Measurements from ENCODE around the gene CADPS. TPM values are rescaled to one million over a fixed set of nuclear protein-coding genes. Genes with fewer than 3 reads are reported as not detected.

The CADPS gene
- total and polyA plus RNA-seq, 2 of the 4 experiments (the other 2 are of a cell fraction) = not detected

GRCh38 chr3:62475306-62475705 is 399.9 kb downstream of the CADPS start:
- H2BK20ac ChIP-seq (ENCODE audit: low read depth, low read length) = no peak overlapping the region
- no peaks in the 10 kb centered on the region for H3K27me3 ChIP-seq (ENCODE audit: control insufficient read depth, insufficient read depth, low read length)
- no peak overlapping the region for H3K4me2 ChIP-seq (ENCODE audit: low read depth, low read length)
- H4K20me1 ChIP-seq (ENCODE audit: insufficient read depth, low read length) = no peaks in the 10 kb centered on the region
- H3K9ac ChIP-seq (ENCODE audit: low read depth, low read length) = no peak overlapping the region
- ATAC-seq (ENCODE audit: low read depth) (no peak), DNase-seq (no peak)
- intact Hi-C loops (cut with micrococcal nuclease) = no loop called here
- H3K56ac ChIP-seq (ENCODE audit: extremely low read depth, insufficient read depth, low read length) = no peak overlapping the region
- H3K9me3 ChIP-seq (ENCODE audit: control insufficient read depth, insufficient read depth, low read length) = no peaks in the 10 kb centered on the region
- ChIA-PET POLR2A (ENCODE audit: unreplicated experiment) (no interaction called here), CTCF (no interaction called here)
- in situ Hi-C loops (cut with MboI; ENCODE audit: low sequenced_read_pairs) = no loop called here
- H3K14ac ChIP-seq (replicated peaks; ENCODE audit: low read depth, low read length) = no peak overlapping the region
- H4K5ac ChIP-seq (ENCODE audit: low read depth, low read length) = no peak overlapping the region
- H2AK5ac ChIP-seq (ENCODE audit: low read depth, low read length) = no peak overlapping the region
- H4K91ac ChIP-seq (ENCODE audit: insufficient read depth, low read depth, low read length) = no peak overlapping the region
- no peak overlapping the region for H3K4ac ChIP-seq (ENCODE audit: low read depth, low read length)
- BruUV-seq (replicated peaks) = no TSS peak
- TF ChIP-seq CTCF (conservative IDR thresholded peaks at IDR 0.05; ENCODE audit: low read depth, low read length) (no peak), USF2 (IDR thresholded peaks at IDR 0.05; ENCODE audit: low read depth, low read length) (no peak), FOS (IDR thresholded peaks at IDR 0.05; ENCODE audit: low read depth, low read length) (no peak), BHLHE40 (IDR thresholded peaks at IDR 0.05; ENCODE audit: low read depth, low read length) (no peak), CEBPB (IDR thresholded peaks at IDR 0.05; ENCODE audit: low read depth, low read length) (no peak), RCOR1 (IDR thresholded peaks at IDR 0.05; ENCODE audit: insufficient replicate concordance, low read length) (no peak), MXI1 (IDR thresholded peaks at IDR 0.05; ENCODE audit: borderline replicate concordance, low read depth, low read length) (no peak), POLR2A (IDR thresholded peaks at IDR 0.05; ENCODE audit: low read depth, low read length) (no peak), SMC3 (IDR thresholded peaks at IDR 0.05; ENCODE audit: low read depth, low read length) (no peak), ELK1 (IDR thresholded peaks at IDR 0.05; ENCODE audit: borderline replicate concordance, low read depth, low read length) (no peak), RAD21 (IDR thresholded peaks at IDR 0.05; ENCODE audit: low read length) (no peak), MAFK (IDR thresholded peaks at IDR 0.05; ENCODE audit: low read depth, low read length) (no peak), CHD1 (IDR thresholded peaks at IDR 0.05; ENCODE audit: low read depth, low read length) (no peak), NFE2L2 (IDR thresholded peaks at IDR 0.05; ENCODE audit: low read depth, low read length) (no peak), MAZ (IDR thresholded peaks at IDR 0.05; ENCODE audit: borderline replicate concordance, low read depth, low read length) (no peak), RFX5 (IDR thresholded peaks at IDR 0.05; ENCODE audit: low read depth, low read length) (no peak)
- dilution Hi-C loops (cut with HindIII; ENCODE audit: low sequenced_read_pairs, unreplicated experiment) = no loop called here
- no peak overlapping the region for H3K23ac ChIP-seq (ENCODE audit: low read depth, low read length)
- no peaks in the 10 kb centered on the region for H3K4me1 ChIP-seq (ENCODE audit: control insufficient read depth, insufficient read depth, low read length)
- no peaks in the 10 kb centered on the region for H3K9me1 ChIP-seq (ENCODE audit: insufficient read depth, low read length)
- no peaks in the 10 kb centered on the region for H3K36me3 ChIP-seq (ENCODE audit: control insufficient read depth, insufficient read depth, low read length)
- H3K4me3 ChIP-seq (ENCODE audit: insufficient read depth, low read depth, low read length) = no peak overlapping the region
- no peak overlapping the region for H2BK5ac ChIP-seq (ENCODE audit: low read depth, low read length, poor library complexity, severe bottlenecking)
- H2BK120ac ChIP-seq (ENCODE audit: low read depth, low read length) = no peak overlapping the region
- H2AFZ ChIP-seq (replicated peaks; ENCODE audit: low read length, poor library complexity) = no peak overlapping the region
- H4K8ac ChIP-seq (ENCODE audit: low read depth in 2 of 2, low read length in 2 of 2) = no peak overlapping the region
- no peak overlapping the region for H3K27ac ChIP-seq (ENCODE audit: insufficient read depth, low read length)
- no peak overlapping the region for H3K18ac ChIP-seq (ENCODE audit: low read depth, low read length)
- H2AK9ac ChIP-seq (replicated peaks; ENCODE audit: low read depth, low read length, poor library complexity) = no peak overlapping the region
- no peak overlapping the region for H2BK15ac ChIP-seq (ENCODE audit: low read depth, low read length)
- no peaks in the 10 kb centered on the region for H3K79me1 ChIP-seq (ENCODE audit: low read depth in 1 of 2, low read length in 2 of 2)
